COLO668 (cell line): ENCODE data around the gene EPO.
"Not testable (repeated sequence)": the region's sequence is repeated elsewhere in the genome, so short reads cannot be mapped to it uniquely, and the experiment has no call there.

ENCODE experiments used
- DNase-seq: peaks from one replicate; lab custom pipeline; 2025; ENCODE audit not compliant: unreplicated experiment; lab: John Stamatoyannopoulos, UW

The EPO gene

GRCh38 chr7:100701089-100701488, 19.2 kb upstream of the EPO start:
- DNase-seq, result not testable (repeated sequence)

GRCh38 chr7:100705320-100705752, 14.9 kb upstream of the EPO start:
- DNase-seq, result peak; percentile 77

- DNase-seq, result peak; percentile 99
Observed at GRCh38 chr7:100705753-100706671, 14.3 kb upstream of the EPO start, which contains the start of gene POP7. POP7 (plus strand) TSS chr7:100706121; CDS start chr7:100706831, 710 bp downstream.

- DNase-seq, result peak; percentile 51
Observed at GRCh38 chr7:100706672-100707311, 13.5 kb upstream of the EPO start.

- DNase-seq, result no peak
Observed at GRCh38 chr7:100708395-100708794, 11.9 kb upstream of the EPO start.

GRCh38 chr7:100710452-100710851, 9.8 kb upstream of the EPO start:
- DNase-seq, result no peak

- no peak for DNase-seq
Observed at GRCh38 chr7:100711369-100711768, 8.9 kb upstream of the EPO start.

GRCh38 chr7:100714725-100715124, 5.5 kb upstream of the EPO start:
- DNase-seq, result no peak

- DNase-seq, result not testable (repeated sequence)
Observed at GRCh38 chr7:100717073-100717472, 3.2 kb upstream of the EPO start.

GRCh38 chr7:100719523-100720278, 567 bp upstream of the EPO start:
- DNase-seq, result no peak

GRCh38 chr7:100720671-100721504, 620 bp downstream of the EPO start:
- DNase-seq, result no peak

GRCh38 chr7:100721505-100721812, 1.2 kb downstream of the EPO start:
- DNase-seq, result no peak

- DNase-seq, result no peak
Observed at GRCh38 chr7:100722480-100723212, 2.4 kb downstream of the EPO start.

GRCh38 chr7:100723732-100724275, 3.5 kb downstream of the EPO start:
- no peak for DNase-seq

GRCh38 chr7:100724364-100724763, 4.1 kb downstream of the EPO start:
- not testable (repeated sequence) for DNase-seq

GRCh38 chr7:100726996-100727761, 6.9 kb downstream of the EPO start:
- no peak for DNase-seq

GRCh38 chr7:100728196-100728595, 7.9 kb downstream of the EPO start:
- DNase-seq, result no peak

GRCh38 chr7:100730136-100730800, 10.0 kb downstream of the EPO start:
- DNase-seq, result no peak
